ENCODE measurements around the gene UNC13B. TPM values are rescaled to one million over a fixed set of nuclear protein-coding genes. Genes with fewer than 3 reads are reported as not detected.

The UNC13B gene
- total RNA-seq, 1 experiment from 2014 or later = 48.2 TPM

GRCh38 chr9:35333551-35333950 is 171.7 kb downstream of the UNC13B start:
- no peaks in the 10 kb centered on the region for H3K27me3 ChIP-seq (ENCODE audit: insufficient read depth, low read length)
- TF ChIP-seq CTCF (conservative IDR thresholded peaks at IDR 0.05) = no peak
- H2BK12ac ChIP-seq (ENCODE audit: insufficient read length, low read depth, low read length) = no peak overlapping the region
- H3K27ac Mint-ChIP-seq = no peak overlapping the region
- H2BK15ac ChIP-seq (ENCODE audit: low read depth, low read length) = no peak overlapping the region
- no peak overlapping the region for H4K8ac ChIP-seq (replicated peaks; ENCODE audit: insufficient read length, low read depth, low read length)
- no peaks in the 10 kb centered on the region for H3K36me3 Mint-ChIP-seq (ENCODE audit: insufficient read depth in 1 of 3, low read depth in 3 of 3)
- no peak overlapping the region for H4K91ac ChIP-seq (ENCODE audit: insufficient read length, low read depth, low read length)
- no peak overlapping the region for H3T11ph ChIP-seq (ENCODE audit: low read length)
- H4K5ac ChIP-seq (ENCODE audit: insufficient read length, low read depth, low read length) = no peak overlapping the region
- H3K9ac ChIP-seq (ENCODE audit: extremely low read depth, insufficient read length, low read length) = no peak overlapping the region
- H3K4me1 Mint-ChIP-seq = no peaks in the 10 kb centered on the region
- H3K56ac ChIP-seq (ENCODE audit: insufficient read length, low read depth, low read length) = no peak overlapping the region
- H2BK5ac ChIP-seq (ENCODE audit: insufficient read length, low read length) = no peak overlapping the region
- no peak overlapping the region for H3K23ac ChIP-seq (ENCODE audit: insufficient read length, low read depth, low read length)
- no peaks in the 10 kb centered on the region for H3K23me2 ChIP-seq (ENCODE audit: insufficient read length, low read depth, low read length, poor library complexity, severe bottlenecking)
- no peak overlapping the region for H3K27ac ChIP-seq (ENCODE audit: insufficient read length, low read depth, low read length)
- H2AK5ac ChIP-seq (ENCODE audit: insufficient read length, low read length) = no peak overlapping the region
- no peak for DNase-seq
- no peaks in the 10 kb centered on the region for H3K9me3 Mint-ChIP-seq
- H3K4me3 Mint-ChIP-seq = no peak overlapping the region
- no peaks in the 10 kb centered on the region for H3K27me3 Mint-ChIP-seq (ENCODE audit: low read depth)
- H3K4me2 ChIP-seq (ENCODE audit: insufficient read depth, insufficient read length, low read length) = no peak overlapping the region
- no peaks in the 10 kb centered on the region for H4K20me1 ChIP-seq (ENCODE audit: control insufficient read depth, insufficient read depth, insufficient read length)
- no peak overlapping the region for H3K14ac ChIP-seq (ENCODE audit: insufficient read depth, low read length)
- no CpG with 5 or more reads among the region's 1 CpG for WGBS (ENCODE audit: extremely low coverage, insufficient read length, low lambda C conversion rate)
- H2BK20ac ChIP-seq (ENCODE audit: low read depth, low read length, poor library complexity, severe bottlenecking) = no peak overlapping the region
- no peaks in the 10 kb centered on the region for H3K79me2 ChIP-seq (ENCODE audit: insufficient read depth, low read length)
- no peak overlapping the region for H3K4ac ChIP-seq (ENCODE audit: low read depth, low read length)
- H2AFZ ChIP-seq (ENCODE audit: low read length) = no peak overlapping the region
- no peak overlapping the region for H3K18ac ChIP-seq (ENCODE audit: insufficient read length, low read depth, low read length)
- no peaks in the 10 kb centered on the region for H3K4me1 ChIP-seq (ENCODE audit: insufficient read depth, low read length)
- no peak overlapping the region for H2BK120ac ChIP-seq (ENCODE audit: low read depth, low read length, poor library complexity, severe bottlenecking)
- no peaks in the 10 kb centered on the region for H3K9me3 ChIP-seq (ENCODE audit: control insufficient read depth, low read depth, low read length)
- H3K79me1 ChIP-seq (ENCODE audit: insufficient read depth, low read depth, low read length, poor library complexity, severe bottlenecking) = no peaks in the 10 kb centered on the region
